GM18507 (cell line): ENCODE data around the gene CGB2.
A peak's percentile ranks its signal among the peaks of the same experiment; 100 is the strongest.
"Not testable (repeated sequence)": the region's sequence is repeated elsewhere in the genome, so short reads cannot be mapped to it uniquely, and the experiment has no call there.

Experiments
- DNase-seq: peaks from one replicate; pipeline ENCODE4 v3.0.0; 2011; ENCODE audit warnings: low read depth; ENCODE audit not compliant: insufficient read length; ENCODE audit errors: extremely low spot score
- FAIRE-seq: peaks from 2 replicates; lab custom pipeline; 2011; peaks lifted over from hg19 to GRCh38; lab: Jason Lieb, UNC

CGB2 gene

DNA sequence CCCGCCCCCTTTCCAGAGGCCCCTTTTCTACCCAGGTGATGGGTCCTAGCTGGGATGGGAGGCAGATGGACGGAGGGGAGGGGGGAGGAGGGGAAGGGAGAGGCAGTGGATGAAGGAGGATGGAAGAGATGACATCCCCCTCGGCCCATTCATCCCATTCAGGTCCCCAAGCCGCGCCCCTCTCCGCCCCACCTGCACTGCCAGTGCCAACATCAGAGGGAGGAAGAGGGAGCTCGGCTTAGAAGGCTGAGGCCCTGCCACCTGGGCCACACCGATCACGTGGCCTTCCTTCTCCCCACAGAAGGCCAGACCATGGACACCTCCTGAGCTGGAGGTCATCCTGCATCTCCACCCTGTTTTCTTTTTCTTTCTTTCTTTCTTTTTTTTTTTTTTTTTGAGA lies 3.0 kb upstream of the CGB2 start:
- FAIRE-seq, DNase-seq: not testable (repeated sequence)

DNA sequence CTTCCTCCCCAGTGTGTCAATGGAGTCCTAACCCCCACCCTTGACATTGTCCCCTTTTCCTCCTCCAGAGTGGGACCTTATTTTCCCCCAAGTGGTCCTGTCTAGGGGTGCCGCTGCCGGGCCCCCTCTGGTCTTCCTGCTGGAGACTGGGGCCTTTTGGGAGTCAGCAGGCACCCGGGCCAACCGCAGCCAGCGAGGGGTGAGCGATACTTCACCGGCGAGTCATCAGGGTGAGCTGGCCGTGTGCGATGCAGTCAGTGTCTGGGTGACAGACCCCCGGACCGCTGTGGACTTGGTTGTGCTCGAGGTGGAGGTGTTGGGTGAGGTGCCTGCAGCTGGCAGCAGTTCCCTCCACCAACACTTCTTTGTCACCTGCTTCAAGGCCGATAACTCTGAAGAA lies 1.9 kb upstream of the CGB2 start:
- DNase-seq, FAIRE-seq: not testable (repeated sequence)

DNA sequence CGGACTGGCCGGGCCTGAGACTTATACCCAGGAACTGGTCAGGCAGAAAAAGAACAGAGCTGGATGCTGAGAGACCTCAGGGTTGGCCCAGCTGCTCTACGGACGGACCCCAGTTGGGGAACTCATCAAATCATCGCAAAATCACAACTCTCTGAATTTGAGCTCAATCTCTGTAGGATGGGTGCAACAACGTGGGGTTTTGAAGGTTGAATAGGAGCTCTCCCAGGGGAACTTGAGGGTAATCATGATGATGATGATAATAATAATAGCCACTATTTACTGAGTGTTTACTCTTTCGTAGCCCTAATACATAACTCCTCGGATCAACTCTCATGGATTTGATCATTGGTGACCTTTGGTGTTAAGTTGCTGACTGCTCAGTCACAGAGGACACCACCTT lies 1.4 kb upstream of the CGB2 start:
- not testable (repeated sequence) for DNase-seq, FAIRE-seq

DNA sequence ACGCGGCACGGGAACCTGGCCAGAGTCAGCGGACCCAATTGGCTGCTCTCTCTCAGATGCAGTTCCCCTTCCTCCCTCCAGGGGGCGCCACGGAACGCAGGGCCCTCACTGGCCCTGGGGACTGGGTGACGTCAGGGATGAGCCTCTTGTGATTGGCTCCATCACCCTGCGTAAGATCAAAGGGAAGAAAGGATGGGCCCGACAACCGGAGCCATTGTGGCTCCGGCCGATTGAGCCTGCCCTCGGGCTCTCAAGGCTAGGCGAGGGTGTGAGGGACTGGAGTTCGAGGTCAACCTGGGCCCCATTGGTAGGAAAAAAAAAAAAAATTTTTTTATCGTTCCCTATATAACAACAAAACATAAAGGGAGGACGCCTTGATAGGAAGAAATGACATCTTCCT lies 5.1 kb downstream of the CGB2 start, which contains the start of gene CGB1:
Gene CGB1, minus strand, starts transcription at position 81 of the 400 bp plus-strand sequence. CDS start 184 bp downstream, outside the sequence.
- not testable (repeated sequence) for DNase-seq, FAIRE-seq

DNA sequence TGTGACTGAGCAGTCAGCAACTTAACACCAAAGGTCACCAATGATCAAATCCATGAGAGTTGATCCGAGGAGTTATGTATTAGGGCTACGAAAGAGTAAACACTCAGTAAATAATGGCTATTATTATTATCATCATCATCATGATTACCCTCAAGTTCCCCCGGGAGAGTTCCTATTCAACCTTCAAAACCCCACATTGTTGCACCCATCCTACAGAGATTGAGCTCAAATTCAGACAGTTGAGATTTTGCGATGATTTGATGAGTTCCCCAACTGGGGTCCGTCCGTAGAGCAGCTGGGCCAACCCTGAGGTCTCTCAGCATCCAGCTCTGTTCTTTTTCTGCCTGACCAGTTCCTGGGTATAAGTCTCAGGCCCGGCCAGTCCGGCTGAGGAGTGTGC lies 6.4 kb downstream of the CGB2 start:
- DNase-seq, FAIRE-seq: not testable (repeated sequence)

DNA sequence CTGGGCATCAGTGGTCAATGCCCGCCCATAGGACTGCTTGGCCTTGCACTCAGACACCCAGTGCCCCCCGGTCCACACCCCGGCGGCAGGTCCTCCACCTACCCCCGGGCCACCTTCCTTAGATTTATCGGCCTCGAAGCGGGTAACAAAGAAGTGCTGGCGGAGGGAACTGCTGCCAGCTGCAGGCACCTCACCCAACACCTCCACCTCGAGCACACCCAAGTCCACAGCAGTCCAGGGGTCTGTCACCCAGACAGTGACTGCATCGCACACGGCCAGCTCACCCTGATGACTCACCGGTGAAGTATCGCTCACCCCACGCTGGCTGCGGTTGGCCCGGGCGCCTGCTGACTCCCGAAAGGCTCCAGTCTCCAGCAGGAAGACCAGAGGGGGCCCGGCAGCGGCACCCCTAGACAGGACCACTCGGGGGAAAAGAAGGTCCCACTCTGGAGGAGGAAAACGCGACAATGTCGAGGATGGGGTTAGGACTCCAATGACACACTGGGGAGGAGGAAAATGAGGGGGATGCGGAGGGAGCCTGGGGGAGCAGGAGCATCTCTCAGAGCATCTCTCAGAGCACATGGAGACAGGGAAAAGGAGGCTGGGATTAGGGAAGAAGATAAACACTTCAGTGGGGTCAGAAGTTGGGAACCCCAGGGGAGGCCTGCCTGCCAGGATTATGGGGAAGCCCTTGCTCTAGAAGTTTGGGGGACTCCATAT lies 7.0 kb downstream of the CGB2 start:
- not testable (repeated sequence) for FAIRE-seq, DNase-seq

DNA sequence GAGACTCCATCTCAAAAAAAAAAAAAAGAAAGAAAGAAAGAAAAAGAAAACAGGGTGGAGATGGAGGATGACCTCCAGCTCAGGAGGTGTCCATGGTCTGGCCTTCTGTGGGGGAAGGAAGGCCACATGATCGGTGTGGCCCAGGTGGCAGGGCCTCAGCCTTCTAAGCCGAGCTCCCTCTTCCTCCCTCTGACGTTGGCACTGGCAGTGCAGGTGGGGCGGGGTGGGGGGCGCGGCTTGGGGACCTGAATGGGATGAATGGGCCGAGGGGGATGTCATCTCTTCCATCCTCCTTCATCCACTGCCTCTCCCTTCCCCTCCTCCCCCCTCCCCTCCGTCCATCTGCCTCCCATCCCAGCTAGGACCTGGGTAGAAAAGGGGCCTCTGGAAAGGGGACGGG lies 8.0 kb downstream of the CGB2 start:
- DNase-seq, FAIRE-seq: not testable (repeated sequence)

DNA sequence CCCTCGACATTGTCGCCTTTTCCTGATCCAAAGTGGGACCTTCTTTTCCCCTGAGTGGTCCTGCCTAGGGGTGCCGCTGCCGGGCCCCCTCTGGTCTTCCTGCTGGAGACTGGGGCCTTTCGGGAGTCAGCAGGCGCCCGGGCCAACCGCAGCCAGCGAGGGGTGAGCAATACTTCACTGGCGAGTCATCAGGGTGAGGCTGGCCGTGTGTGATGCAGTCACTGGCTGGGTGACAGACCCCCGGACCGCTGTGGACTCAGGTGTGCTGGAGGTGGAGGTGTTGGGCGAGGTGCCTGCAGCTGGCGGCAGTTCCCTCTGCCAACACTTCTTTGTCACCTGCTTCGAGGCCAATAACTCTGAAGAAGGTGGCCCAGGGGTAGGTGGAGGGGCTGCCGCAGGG lies 10.5 kb downstream of the CGB2 start:
- FAIRE-seq (no peak), DNase-seq (no peak)

DNA sequence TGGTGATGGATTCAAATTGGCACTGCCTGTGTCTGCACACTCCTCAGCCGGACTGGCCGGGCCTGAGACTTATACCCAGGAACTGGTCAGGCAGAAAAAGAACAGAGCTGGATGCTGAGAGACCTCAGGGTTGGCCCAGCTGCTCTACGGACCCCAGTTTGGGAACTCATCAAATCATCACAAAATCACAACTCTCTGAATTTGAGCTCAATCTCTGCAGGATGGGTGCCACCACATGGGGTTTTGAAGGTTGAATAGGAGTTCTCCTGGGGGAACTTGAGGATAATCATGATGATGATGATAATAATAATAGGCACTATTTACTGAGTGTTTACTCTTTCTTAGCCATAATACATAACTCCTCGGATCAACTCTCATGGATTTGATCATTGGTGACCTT lies 11.0 kb downstream of the CGB2 start:
- DNase-seq, FAIRE-seq: not testable (repeated sequence)

DNA sequence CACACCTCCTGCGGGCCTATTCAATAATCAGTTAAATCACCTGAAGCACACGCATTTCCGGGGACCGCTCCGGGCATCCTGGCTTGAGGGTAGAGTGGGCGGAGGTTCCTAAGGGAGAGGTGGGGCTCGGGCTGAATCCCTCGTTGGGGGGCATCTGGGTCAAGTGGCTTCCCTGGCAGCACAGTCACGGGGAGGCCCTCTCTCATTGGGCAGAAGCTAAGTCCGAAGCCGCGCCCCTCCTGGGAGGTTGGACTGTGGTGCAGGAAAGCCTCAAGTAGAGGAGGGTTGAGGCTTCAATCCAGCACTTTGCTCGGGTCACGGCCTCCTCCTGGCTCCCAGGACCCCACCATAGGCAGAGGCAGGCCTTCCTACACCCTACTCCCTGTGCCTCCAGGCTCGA lies 11.9 kb downstream of the CGB2 start, which contains the start of gene CGB5:
Gene CGB5, plus strand, starts transcription at position 301 of the 400 bp plus-strand sequence. CDS start 362 bp downstream, outside the sequence.
- not testable (repeated sequence) for FAIRE-seq

DNA sequence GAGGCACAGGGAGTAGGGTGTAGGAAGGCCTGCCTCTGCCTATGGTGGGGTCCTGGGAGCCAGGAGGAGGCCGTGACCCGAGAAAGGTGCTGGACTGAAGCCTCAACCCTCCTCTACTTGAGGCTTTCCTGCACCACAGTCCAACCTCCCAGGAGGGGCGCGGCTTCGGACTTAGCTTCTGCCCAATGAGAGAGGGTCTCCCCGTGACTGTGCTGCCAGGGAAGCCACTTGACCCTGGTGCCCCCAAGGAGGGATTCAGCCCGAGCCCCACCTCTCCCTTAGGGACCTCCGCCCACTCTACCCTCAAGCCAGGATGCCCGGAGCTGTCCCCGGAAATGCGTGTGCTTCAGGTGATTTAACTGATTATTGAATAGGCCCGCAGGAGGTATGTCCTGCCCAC lies 17.3 kb downstream of the CGB2 start, which contains the start of gene CGB8:
Gene CGB8, minus strand, starts transcription at position 101 of the 400 bp plus-strand sequence. CDS start 372 bp downstream, outside the sequence.
- not testable (repeated sequence) for FAIRE-seq, DNase-seq

More for the DNA sequence above, 11.9 kb downstream of the CGB2 start, which contains the start of gene CGB5:
- not testable (repeated sequence) for DNase-seq

DNA sequence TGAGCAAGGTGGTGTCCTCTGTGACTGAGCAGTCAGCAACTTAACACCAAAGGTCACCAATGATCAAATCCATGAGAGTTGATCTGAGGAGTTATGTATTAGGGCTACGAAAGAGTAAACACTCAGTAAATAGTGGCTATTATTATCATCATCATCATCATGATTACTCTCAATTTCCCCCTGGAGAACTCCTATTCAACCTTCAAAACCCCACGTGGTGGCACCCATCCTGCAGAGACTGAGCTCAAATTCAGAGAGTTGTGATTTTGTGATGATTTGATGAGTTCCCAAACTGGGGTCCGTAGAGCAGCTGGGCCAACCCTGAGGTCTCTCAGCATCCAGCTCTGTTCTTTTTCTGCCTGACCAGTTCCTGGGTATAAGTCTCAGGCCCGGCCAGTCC lies 18.1 kb downstream of the CGB2 start:
- not testable (repeated sequence) for DNase-seq, FAIRE-seq

DNA sequence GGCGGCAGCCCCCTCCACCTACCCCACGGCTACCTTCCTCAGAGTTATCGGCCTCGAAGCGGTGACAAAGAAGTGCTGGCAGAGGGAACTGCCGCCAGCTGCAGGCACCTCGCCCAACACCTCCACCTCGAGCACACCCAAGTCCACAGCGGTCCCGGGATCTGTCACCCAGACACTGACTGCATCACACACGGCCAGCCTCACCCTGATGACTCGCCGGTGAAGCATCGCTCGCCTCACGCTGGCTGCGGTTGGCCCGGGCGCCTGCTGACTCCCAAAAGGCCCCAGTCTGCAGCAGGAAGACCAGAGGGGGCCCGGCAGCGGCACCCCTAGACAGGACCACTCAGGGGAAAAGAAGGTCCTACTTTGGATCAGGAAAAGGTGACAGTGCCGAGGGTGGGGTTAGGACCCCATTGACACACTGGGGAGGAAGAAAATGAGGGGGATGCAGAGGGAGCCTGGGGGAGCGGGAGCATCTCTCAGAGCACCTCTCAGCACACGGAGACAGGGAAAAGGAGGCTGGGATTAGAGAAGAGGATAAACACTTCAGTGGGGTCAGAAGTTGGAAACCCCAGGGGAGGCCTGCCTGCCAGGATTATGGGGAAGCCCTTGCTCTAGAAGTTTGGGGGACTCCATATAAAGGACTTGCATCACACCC lies 18.8 kb downstream of the CGB2 start:
- not testable (repeated sequence) for DNase-seq, FAIRE-seq

DNA sequence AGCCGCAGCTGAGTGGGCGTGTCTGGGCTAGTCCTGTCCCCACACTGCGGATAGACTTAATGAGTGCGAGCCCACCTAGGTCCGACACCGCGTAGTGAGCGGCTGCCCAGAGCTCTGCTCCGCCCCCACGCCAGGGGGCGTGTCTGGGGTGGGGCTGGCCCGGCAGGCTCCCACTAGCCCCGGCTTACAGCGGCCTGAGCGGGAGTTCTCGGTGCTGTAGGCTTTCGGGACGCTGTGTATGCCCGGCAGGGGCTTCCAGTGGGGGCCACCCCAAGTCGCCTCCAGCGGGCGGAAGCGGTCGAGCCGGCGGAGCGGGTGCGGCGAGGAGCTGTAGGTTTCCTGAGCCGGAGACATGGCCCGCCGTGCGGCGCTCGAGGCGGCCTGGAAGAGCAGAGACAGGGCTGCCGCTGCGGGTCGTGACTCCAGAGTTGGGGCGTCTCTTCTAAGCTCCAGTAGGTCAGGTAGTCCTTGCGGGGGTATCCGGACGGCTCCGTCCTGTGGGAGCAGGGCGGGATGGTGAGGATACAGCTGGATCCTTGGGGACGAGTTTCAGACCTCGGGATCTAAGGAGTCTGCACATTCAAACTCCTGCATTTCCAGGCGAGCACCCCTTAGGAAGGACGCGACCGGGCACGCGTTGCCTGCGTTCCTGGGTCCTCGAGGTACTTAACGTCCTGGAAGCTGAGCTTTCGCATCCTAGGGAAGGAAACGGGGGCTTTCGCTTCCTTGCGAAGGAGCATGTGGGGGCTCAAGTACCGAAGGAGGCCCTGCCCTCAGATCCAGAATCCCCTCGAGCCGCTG lies 24.6 kb downstream of the CGB2 start:
- FAIRE-seq (no peak), DNase-seq (peak; percentile 49)

DNA sequence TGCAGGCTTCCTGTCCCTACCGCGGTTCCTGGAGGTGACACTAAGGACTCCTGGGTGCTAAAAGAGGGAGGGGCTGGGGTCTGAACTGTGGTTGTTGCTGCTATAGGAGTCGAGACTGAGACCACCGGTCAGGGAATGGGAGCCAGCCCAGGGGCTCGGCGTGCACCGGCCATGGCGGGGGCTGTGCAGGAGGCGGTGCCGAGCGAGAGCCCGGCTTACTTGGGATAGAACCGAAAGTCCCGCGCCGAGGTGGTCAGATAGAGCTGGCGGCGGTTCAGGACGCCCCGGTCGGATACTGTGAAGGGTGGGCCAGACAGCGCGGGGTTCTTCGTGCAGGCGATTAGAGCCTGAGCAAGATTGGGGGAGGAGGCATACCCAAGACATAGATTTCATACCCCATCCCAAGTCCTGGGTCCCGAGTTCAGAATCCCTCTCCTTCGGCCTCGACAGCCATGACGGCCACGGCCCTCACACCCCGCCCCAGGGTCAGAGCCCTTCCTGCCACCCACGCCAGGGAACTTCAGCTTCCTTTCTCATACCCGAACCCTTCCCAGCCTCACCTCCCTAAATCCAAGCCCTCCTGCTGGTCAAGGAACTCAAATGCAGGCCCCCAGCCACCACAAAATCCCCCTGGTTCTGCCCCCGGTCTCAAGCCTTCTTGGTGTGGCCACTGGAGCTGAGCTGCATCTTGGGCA lies 25.4 kb downstream of the CGB2 start:
- FAIRE-seq, DNase-seq: not testable (repeated sequence)

DNA sequence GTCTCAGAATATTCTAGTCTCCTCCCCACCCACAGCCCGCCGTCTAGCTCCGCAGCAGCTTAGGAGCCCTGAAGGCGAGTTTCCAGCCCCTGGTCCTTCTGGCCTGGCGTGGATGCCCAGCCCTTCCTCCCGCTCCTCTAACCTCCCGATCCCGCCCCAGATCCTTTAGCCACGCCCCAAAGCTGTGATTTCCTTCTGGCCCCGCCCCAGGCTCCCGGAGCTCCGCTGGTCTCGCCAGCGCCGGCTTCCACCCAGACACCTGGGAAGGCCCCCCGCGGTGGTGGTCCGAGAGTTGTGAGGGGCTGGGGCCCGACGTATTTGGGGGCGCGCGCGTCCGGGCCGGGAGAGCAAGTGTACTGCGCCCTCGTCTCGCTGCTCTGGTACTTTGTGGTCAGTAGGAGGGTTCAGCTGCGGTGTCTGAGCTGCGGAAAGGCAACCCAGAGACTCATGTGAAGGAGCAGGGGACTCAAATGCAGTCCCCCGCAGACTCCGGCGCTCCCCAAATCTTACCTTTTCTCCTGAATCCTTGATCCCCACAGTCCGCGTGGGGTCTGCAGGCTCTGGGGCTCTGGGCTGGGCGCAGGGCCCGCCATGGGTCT lies 26.0 kb downstream of the CGB2 start, which contains the start of gene CGB7:
Gene CGB7, minus strand, starts transcription at position 114 of the 599 bp plus-strand sequence. CDS start 2,374 bp downstream, outside the sequence.
- no peak for FAIRE-seq
- no peak for DNase-seq

DNA sequence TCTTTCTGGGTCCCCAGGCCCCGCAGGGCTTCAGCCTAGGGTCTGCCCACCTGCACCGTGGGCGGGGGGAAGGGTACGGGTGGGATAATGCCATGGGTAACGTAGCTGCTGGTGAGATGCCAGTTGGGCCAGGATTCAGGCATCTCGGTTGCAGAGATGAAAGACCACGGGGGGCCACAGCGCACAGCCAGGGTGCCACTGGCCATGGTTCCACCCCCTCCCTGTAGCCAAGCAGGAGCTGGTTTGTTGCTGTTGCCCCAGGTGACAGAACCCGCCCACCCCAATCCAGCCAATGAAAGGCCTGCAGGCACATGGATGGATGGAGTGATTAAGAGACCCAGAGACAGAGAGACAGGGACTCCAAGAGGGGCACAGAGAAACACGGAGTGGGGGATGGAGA lies 26.9 kb downstream of the CGB2 start:
- no peak for FAIRE-seq
- DNase-seq = no peak

DNA sequence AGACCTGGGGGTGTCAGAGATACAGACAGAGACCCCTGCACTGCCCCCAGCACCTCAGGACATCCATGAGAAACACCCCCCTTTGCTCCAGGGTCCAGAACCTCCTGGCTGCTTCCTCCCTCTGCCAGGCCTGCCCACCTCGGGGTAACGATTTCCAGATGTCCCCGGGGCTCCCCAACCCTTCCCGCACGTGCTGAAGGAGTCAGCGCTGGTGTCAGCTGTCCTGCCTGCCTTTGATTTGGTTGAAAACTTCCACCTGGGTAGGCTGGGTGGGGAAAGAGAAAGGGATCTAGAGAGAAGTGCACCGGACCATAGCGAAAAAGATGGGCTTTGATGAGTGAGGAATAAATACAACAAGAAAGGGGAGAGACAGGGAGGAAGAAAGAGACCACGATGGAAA lies 27.4 kb downstream of the CGB2 start:
- no peak for DNase-seq
- FAIRE-seq = no peak
